H9 (cell line): Measurements from ENCODE around the gene SPX. TPM values are rescaled to one million over a fixed set of nuclear protein-coding genes. Genes with fewer than 3 reads are reported as not detected.

ENCODE experiments used
- DNase-seq: peaks from one replicate; pipeline ENCODE4 v3.0.0-alpha.2; 2017
- H2AFZ ChIP-seq: one replicate; pipeline ENCODE4 v1.6.1; 2013; ENCODE audit warnings: mild to moderate bottlenecking, low read length, control low read depth, moderate library complexity
- H2AK5ac ChIP-seq: 2 replicates; pipeline ENCODE4 v1.6.1; 2013; ENCODE audit warnings: low read length, control low read depth, mixed read lengths; ENCODE audit not compliant: insufficient read length
- H2BK120ac ChIP-seq: one replicate; pipeline ENCODE4 v1.6.1; 2013; ENCODE audit warnings: low read depth, mild to moderate bottlenecking, low read length, control low read depth, inconsistent platforms; ENCODE audit not compliant: poor library complexity, severe bottlenecking
- H2BK12ac ChIP-seq: 2 replicates; pipeline ENCODE4 v1.6.1; 2013; ENCODE audit warnings: low read length, control low read depth, mixed read lengths, low read depth; ENCODE audit not compliant: insufficient read length
- H2BK15ac ChIP-seq: 2 replicates; pipeline ENCODE4 v1.6.1; 2013; ENCODE audit warnings: low read depth, low read length, control low read depth
- H2BK20ac ChIP-seq: one replicate; pipeline ENCODE4 v1.6.1; 2013; ENCODE audit warnings: low read depth, mild to moderate bottlenecking, low read length, control low read depth, inconsistent platforms; ENCODE audit not compliant: poor library complexity, severe bottlenecking
- H2BK5ac ChIP-seq: 2 replicates; pipeline ENCODE4 v1.6.1; 2013; ENCODE audit warnings: low read length, control low read depth, mixed read lengths; ENCODE audit not compliant: insufficient read length
- H3K14ac ChIP-seq: 2 replicates; pipeline ENCODE4 v1.6.1; 2013; ENCODE audit warnings: low read length, control low read depth; ENCODE audit not compliant: insufficient read depth
- H3K18ac ChIP-seq: 2 replicates; pipeline ENCODE4 v1.6.1; 2013; ENCODE audit warnings: low read depth, mild to moderate bottlenecking, mixed read lengths, low read length, control low read depth; ENCODE audit not compliant: insufficient read length
- H3K23ac ChIP-seq: 2 replicates; pipeline ENCODE4 v1.6.1; 2013; ENCODE audit warnings: low read length, control low read depth, mixed read lengths, low read depth; ENCODE audit not compliant: insufficient read length
- H3K23me2 ChIP-seq: 2 replicates; pipeline ENCODE4 v1.6.1; 2013; ENCODE audit warnings: low read depth, mild to moderate bottlenecking, mixed read lengths, low read length, control low read depth; ENCODE audit not compliant: insufficient read length, poor library complexity, severe bottlenecking
- H3K27ac ChIP-seq: 2 replicates; pipeline ENCODE4 v1.5.1; 2013; ENCODE audit warnings: low read length, control low read depth, mixed read lengths, low read depth; ENCODE audit not compliant: insufficient read length
- H3K27me3 ChIP-seq: 2 replicates; pipeline ENCODE4 v1.6.1; 2013; ENCODE audit warnings: low read length, control low read depth, inconsistent platforms; ENCODE audit not compliant: insufficient read depth
- H3K4ac ChIP-seq: 2 replicates; pipeline ENCODE4 v1.6.1; 2013; ENCODE audit warnings: low read depth, mild to moderate bottlenecking, control low read depth, inconsistent platforms, low read length, moderate library complexity
- H3K4me1 ChIP-seq: 2 replicates; pipeline ENCODE4 v1.6.1; 2013; ENCODE audit warnings: low read length, control low read depth, inconsistent platforms; ENCODE audit not compliant: insufficient read depth
- H3K4me2 ChIP-seq: 2 replicates; pipeline ENCODE4 v1.6.1; 2013; ENCODE audit warnings: low read length, control low read depth, mixed read lengths; ENCODE audit not compliant: insufficient read length, insufficient read depth
- H3K56ac ChIP-seq: 2 replicates; pipeline ENCODE4 v1.6.1; 2013; ENCODE audit warnings: low read depth, mild to moderate bottlenecking, mixed read lengths, low read length, control low read depth; ENCODE audit not compliant: insufficient read length
- H3K79me1 ChIP-seq: 2 replicates; pipeline ENCODE4 v1.6.1; 2013; ENCODE audit warnings: low read depth, mild to moderate bottlenecking, moderate library complexity, low read length, control low read depth, inconsistent platforms; ENCODE audit not compliant: insufficient read depth, poor library complexity, severe bottlenecking
- H3K79me2 ChIP-seq: 2 replicates; pipeline ENCODE4 v1.6.1; 2013; ENCODE audit warnings: low read length, control low read depth, inconsistent platforms; ENCODE audit not compliant: insufficient read depth
- H3K9ac ChIP-seq: 2 replicates; pipeline ENCODE4 v1.6.1; 2013; ENCODE audit warnings: low read length, control low read depth, mixed read lengths; ENCODE audit not compliant: insufficient read length; ENCODE audit errors: extremely low read depth
- H3K9me3 ChIP-seq: one replicate; pipeline ENCODE4 v1.6.1; 2013; ENCODE audit warnings: low read depth, low read length, inconsistent platforms; ENCODE audit not compliant: control insufficient read depth
- H3T11ph ChIP-seq: one replicate; pipeline ENCODE4 v1.6.1; 2013; ENCODE audit warnings: mild to moderate bottlenecking, low read length, control low read depth, inconsistent platforms
- H4K20me1 ChIP-seq: one replicate; pipeline ENCODE4 v1.6.1; 2013; ENCODE audit not compliant: control insufficient read depth, insufficient read length, insufficient read depth
- H4K5ac ChIP-seq: 2 replicates; pipeline ENCODE4 v1.6.1; 2013; ENCODE audit warnings: low read depth, mild to moderate bottlenecking, mixed read lengths, low read length, control low read depth; ENCODE audit not compliant: insufficient read length
- H4K8ac ChIP-seq: replicated peaks from 2 replicates; pipeline ENCODE4 v1.6.1; 2013; ENCODE audit warnings: low read length, control low read depth, mixed read lengths, low read depth; ENCODE audit not compliant: insufficient read length
- H4K91ac ChIP-seq: 2 replicates; pipeline ENCODE4 v1.6.1; 2013; ENCODE audit warnings: low read depth, mild to moderate bottlenecking, moderate library complexity, mixed read lengths, low read length, control low read depth; ENCODE audit not compliant: insufficient read length
- H3K27ac Mint-ChIP-seq, 3 experiments: 2 replicates in 2 of 3; 3 replicates in 1 of 3; pipeline ENCODE4 v1.8.0; 2020 to 2021; ENCODE audit warnings: mixed read lengths in 3 of 3, mild to moderate bottlenecking in 1 of 3, moderate library complexity in 1 of 3
- H3K27me3 Mint-ChIP-seq: 2 replicates; pipeline ENCODE4 v1.8.0; 2021; ENCODE audit warnings: low read depth, mild to moderate bottlenecking, moderate library complexity, mixed read lengths
- H3K36me3 Mint-ChIP-seq, 3 experiments: 2 replicates in 2 of 3; 3 replicates in 1 of 3; pipeline ENCODE4 v1.8.0; 2020 to 2021; ENCODE audit warnings: low read depth in 3 of 3, mixed read lengths in 3 of 3; ENCODE audit not compliant: insufficient read depth in 1 of 3
- H3K4me1 Mint-ChIP-seq, 2 experiments: 2 replicates each; pipeline ENCODE4 v1.8.0; 2020; ENCODE audit warnings: mixed read lengths in 2 of 2
- H3K4me3 Mint-ChIP-seq, 2 experiments: 2 replicates in 1 of 2; 3 replicates in 1 of 2; pipeline ENCODE4 v1.8.0; 2020 to 2021; ENCODE audit warnings: mild to moderate bottlenecking in 2 of 2, mixed read lengths in 2 of 2, moderate library complexity in 1 of 2
- H3K9me3 Mint-ChIP-seq, 2 experiments: 2 replicates in 1 of 2; 3 replicates in 1 of 2; pipeline ENCODE4 v1.8.0; 2020; ENCODE audit warnings: mild to moderate bottlenecking in 2 of 2, mixed read lengths in 2 of 2, moderate library complexity in 1 of 2
- CTCF ChIP-seq: fragments of 200-600 bp; sonication (generic); conservative IDR thresholded peaks from 3 replicates; pipeline ENCODE4 v1.8.0; 2021; ENCODE audit warnings: antibody characterized with exemption, mild to moderate bottlenecking
- WGBS: extraction: QIAGEN DNeasy Blood & Tissue Kit; methylation state at CpG from one replicate; pipeline ENCODE4 v1.1.7; 2013; ENCODE audit warnings: missing lambda C conversion rate, low lambda C conversion rate, mixed read lengths; ENCODE audit not compliant: insufficient read length; ENCODE audit errors: extremely low coverage; 5-methylcytosine and 5-hydroxymethylcytosine counted together
- total RNA-seq: library from RNA; stranded (reverse); gene quantifications from 2 replicates; pipeline ENCODE4 v1.2.1, GENCODE V29; 2021

The SPX gene
- total RNA-seq, 1 experiment from 2014 or later: 0.35 TPM

- no peak overlapping the region for H2BK120ac ChIP-seq
- no peaks in the 10 kb centered on the region for H3K4me1 ChIP-seq
- H3K27ac ChIP-seq: no peak overlapping the region
- no peaks in the 10 kb centered on the region for H3K9me3 Mint-ChIP-seq
- no peak overlapping the region for H4K8ac ChIP-seq
- H3K4me3 Mint-ChIP-seq: no peak overlapping the region
- no peak overlapping the region for H2BK15ac ChIP-seq
- H3K9me3 ChIP-seq: no peaks in the 10 kb centered on the region
- H3K27me3 Mint-ChIP-seq: no peaks in the 10 kb centered on the region
- H3K27ac Mint-ChIP-seq: no peak overlapping the region
- no peak overlapping the region for H3K4me2 ChIP-seq
- H3K4ac ChIP-seq: no peak overlapping the region
- no peak overlapping the region for H3K14ac ChIP-seq
- H2AFZ ChIP-seq: no peak overlapping the region
- no peaks in the 10 kb centered on the region for H3K36me3 Mint-ChIP-seq
- no peak overlapping the region for H4K91ac ChIP-seq
- no CpG with 5 or more reads among the region's 3 CpGs for WGBS
- DNase-seq: no peak
- H3K18ac ChIP-seq: no peak overlapping the region
- H2AK5ac ChIP-seq: no peak overlapping the region
- no peaks in the 10 kb centered on the region for H3K23me2 ChIP-seq
- H3K79me1 ChIP-seq: no peaks in the 10 kb centered on the region
- no peak overlapping the region for H2BK20ac ChIP-seq
- H3K9ac ChIP-seq: no peak overlapping the region
- H3K27me3 ChIP-seq: no peaks in the 10 kb centered on the region
- H3K79me2 ChIP-seq: no peaks in the 10 kb centered on the region
- no peak for TF ChIP-seq CTCF
- H4K20me1 ChIP-seq: no peaks in the 10 kb centered on the region
- H4K5ac ChIP-seq: no peak overlapping the region
- H3T11ph ChIP-seq: no peak overlapping the region
- H3K4me1 Mint-ChIP-seq: peaks cover 2 to 3% of the 10 kb centered on the region in 2 experiments; a peak in 2 of 4 replicates
- H2BK12ac ChIP-seq: no peak overlapping the region
- H2BK5ac ChIP-seq: no peak overlapping the region
- no peak overlapping the region for H3K56ac ChIP-seq
- no peak overlapping the region for H3K23ac ChIP-seq
These were observed 40.9 kb downstream of the SPX start for GRCh38 chr12:21566907-21567394.
